HG03575 (cell line): ENCODE data around the gene ZNF169.
"Not testable (repeated sequence)": the region's sequence is repeated elsewhere in the genome, so short reads cannot be mapped to it uniquely, and the experiment has no call there.

Experiments
- ATAC-seq: cut with Tn5 transposase; IDR thresholded peaks from one replicate; pipeline ENCODE4 v1.9.1; 2021; ENCODE audit not compliant: unreplicated experiment, insufficient number of reproducible peaks, low FRiP score; ENCODE audit errors: extremely low read depth

Gene ZNF169

GRCh38 chr9:94336445-94336844 lies 77.3 kb downstream of the ZNF169 start:
- ATAC-seq, result not testable (repeated sequence)

- ATAC-seq, result not testable (repeated sequence)
These were observed 79.6 kb downstream of the ZNF169 start for GRCh38 chr9:94338723-94339122.

GRCh38 chr9:94339657-94340056 lies 80.6 kb downstream of the ZNF169 start:
- not testable (repeated sequence) for ATAC-seq

GRCh38 chr9:94340750-94341149 lies 81.7 kb downstream of the ZNF169 start:
- ATAC-seq, result not testable (repeated sequence)

GRCh38 chr9:94341703-94342102 lies 82.6 kb downstream of the ZNF169 start:
- not testable (repeated sequence) for ATAC-seq

DNA sequence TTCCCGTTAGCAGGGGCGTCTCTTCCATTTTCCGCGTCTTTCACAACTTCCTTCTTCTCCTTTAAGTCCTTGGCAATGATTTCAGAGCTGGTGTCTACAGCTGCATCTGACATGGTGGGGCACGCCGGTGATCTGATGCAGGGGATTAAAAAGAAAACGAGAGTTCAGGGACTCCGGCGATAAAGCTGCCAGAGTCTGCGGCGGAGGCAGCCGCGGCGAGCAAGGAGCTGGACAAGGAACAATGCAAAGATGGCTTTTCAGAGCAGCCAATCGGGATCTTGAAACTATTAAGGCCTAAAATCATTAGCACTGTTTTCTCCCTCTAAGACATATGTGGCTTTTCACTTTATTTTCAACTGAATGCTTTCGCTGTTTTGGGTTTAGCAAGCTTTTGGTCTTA lies 88.4 kb downstream of the ZNF169 start:
- ATAC-seq, result not testable (repeated sequence)

- ATAC-seq, result not testable (repeated sequence)
These were observed 89.7 kb downstream of the ZNF169 start for GRCh38 chr9:94348754-94349153.
